ENCODE measurements around the gene MTMR11.
"Not testable (repeated sequence)": the region's sequence is repeated elsewhere in the genome, so short reads cannot be mapped to it uniquely, and the experiment has no call there.

The MTMR11 gene

GRCh38 chr1:149957548-149957947, 20.9 kb upstream of the MTMR11 start:
- H3K36me3 ChIP-seq (ENCODE audit: insufficient read depth, low read length): peaks cover 14% of the 10 kb centered on the region
- H3K9me3 ChIP-seq (ENCODE audit: control insufficient read depth, insufficient read depth, low read length); H3K9ac ChIP-seq (ENCODE audit: low read depth, low read length); H3K4me1 ChIP-seq (ENCODE audit: insufficient read depth, low read length): not testable (repeated sequence)

DNA sequence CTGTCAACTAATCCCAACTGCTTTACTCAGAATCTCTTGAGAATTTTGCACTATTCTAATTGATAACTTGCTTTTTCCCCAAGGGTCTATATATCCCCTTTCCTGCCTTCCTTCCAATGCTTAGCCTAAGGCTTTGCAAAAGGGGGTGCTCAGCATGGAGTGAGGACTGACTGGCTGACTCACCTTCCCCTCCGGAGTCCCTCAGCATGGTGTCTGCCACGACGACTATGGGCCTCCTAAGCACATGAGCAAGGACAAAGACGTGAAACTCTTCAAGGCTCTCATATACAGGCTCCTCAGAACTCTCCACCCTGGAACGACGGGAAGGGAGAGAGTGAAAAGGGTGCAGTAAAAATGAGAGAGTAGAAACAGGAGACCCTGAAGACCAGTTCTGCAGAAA, 13.2 kb upstream of the MTMR11 start:
- H3K9me3 ChIP-seq (ENCODE audit: control insufficient read depth, insufficient read depth, low read length): no peaks in the 10 kb centered on the region
- H3K36me3 ChIP-seq (ENCODE audit: insufficient read depth, low read length): peaks cover 6% of the 10 kb centered on the region
- H3K9ac ChIP-seq (ENCODE audit: low read depth, low read length): no peak overlapping the region
- no peaks in the 10 kb centered on the region for H3K4me1 ChIP-seq (ENCODE audit: insufficient read depth, low read length)

GRCh38 chr1:149945206-149945605, 8.5 kb upstream of the MTMR11 start:
- Histone ChIP-seq H3K9me3 (ENCODE audit: control insufficient read depth, insufficient read depth, low read length) (no peaks in the 10 kb centered on the region), H3K4me1 (ENCODE audit: insufficient read depth, low read length) (peaks cover 10% of the 10 kb centered on the region), H3K36me3 (ENCODE audit: insufficient read depth, low read length) (peaks cover 9% of the 10 kb centered on the region), H3K9ac (ENCODE audit: low read depth, low read length) (no peak overlapping the region)

GRCh38 chr1:149942885-149943284, 6.2 kb upstream of the MTMR11 start:
- Histone ChIP-seq H3K9ac (ENCODE audit: low read depth, low read length) (no peak overlapping the region), H3K4me1 (ENCODE audit: insufficient read depth, low read length) (peaks cover 18% of the 10 kb centered on the region)

DNA sequence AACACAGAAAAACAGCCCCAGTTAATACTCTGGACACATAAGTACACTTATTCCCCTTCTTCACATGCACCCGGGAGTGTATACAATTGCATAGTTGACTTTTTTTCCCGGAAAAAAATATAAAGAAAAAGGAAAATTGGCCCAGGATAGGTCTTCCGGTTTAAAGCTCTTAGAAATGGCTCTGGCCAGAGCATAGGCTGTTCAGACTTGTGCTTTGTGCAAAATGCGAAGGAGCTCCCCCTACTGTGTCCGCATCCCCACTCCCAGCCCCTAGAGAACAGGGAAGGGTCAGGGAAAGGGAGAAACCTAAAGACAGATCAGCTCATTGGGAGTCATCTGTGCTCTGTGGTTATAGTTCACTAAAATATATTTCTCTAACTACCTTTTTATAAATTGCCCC, 5.5 kb upstream of the MTMR11 start:
- no peak overlapping the region for H3K9ac ChIP-seq (ENCODE audit: low read depth, low read length)
- peaks cover 23% of the 10 kb centered on the region for H3K4me1 ChIP-seq (ENCODE audit: insufficient read depth, low read length)
- no peaks in the 10 kb centered on the region for H3K9me3 ChIP-seq (ENCODE audit: control insufficient read depth, insufficient read depth, low read length)
- peaks cover 4% of the 10 kb centered on the region; the same call in 1 of the 2 replicates for H3K36me3 ChIP-seq (ENCODE audit: insufficient read depth, low read length)

More at GRCh38 chr1:149942885-149943284, 6.2 kb upstream of the MTMR11 start:
- Histone ChIP-seq H3K36me3 (ENCODE audit: insufficient read depth, low read length) (peaks cover 7% of the 10 kb centered on the region; the same call in 1 of the 2 replicates), H3K9me3 (ENCODE audit: control insufficient read depth, insufficient read depth, low read length) (no peaks in the 10 kb centered on the region)

- H3K4me1 ChIP-seq (ENCODE audit: insufficient read depth, low read length): peaks cover 23% of the 10 kb centered on the region
- H3K9me3 ChIP-seq (ENCODE audit: control insufficient read depth, insufficient read depth, low read length): no peaks in the 10 kb centered on the region
- no peak overlapping the region for H3K9ac ChIP-seq (ENCODE audit: low read depth, low read length)
- H3K36me3 ChIP-seq (ENCODE audit: insufficient read depth, low read length): 0 out of 2 replicates have a peak, but pooled peaks cover 3% of the 10 kb centered on the region
Measured at GRCh38 chr1:149940427-149940826, 3.7 kb upstream of the MTMR11 start.

DNA sequence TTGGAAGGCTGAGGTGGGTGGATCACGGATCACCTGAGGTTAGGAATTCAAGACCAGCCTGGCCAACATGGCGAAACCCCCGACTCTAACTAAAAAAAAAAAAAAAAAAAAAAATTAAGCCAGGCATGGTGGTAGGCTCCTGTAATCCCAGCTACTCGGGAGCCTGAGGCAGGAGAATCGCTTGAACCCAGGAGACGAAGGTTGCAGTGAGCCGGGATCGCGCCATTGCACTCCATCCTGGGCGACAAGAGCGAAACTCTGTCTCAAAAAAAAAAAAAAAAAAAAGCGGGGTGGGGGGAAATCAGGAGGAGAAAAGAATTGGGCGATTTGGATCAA, 2.0 kb upstream of the MTMR11 start:
- peak overlapping the region; percentile 75 for H3K9ac ChIP-seq (ENCODE audit: low read depth, low read length)
- not testable (repeated sequence) for H3K9me3 ChIP-seq (ENCODE audit: control insufficient read depth, insufficient read depth, low read length); H3K36me3 ChIP-seq (ENCODE audit: insufficient read depth, low read length)
- peaks cover 23% of the 10 kb centered on the region for H3K4me1 ChIP-seq (ENCODE audit: insufficient read depth, low read length)

- Histone ChIP-seq H3K36me3 (ENCODE audit: insufficient read depth, low read length) (no peaks in the 10 kb centered on the region), H3K9me3 (ENCODE audit: control insufficient read depth, insufficient read depth, low read length) (no peaks in the 10 kb centered on the region), H3K9ac (ENCODE audit: low read depth, low read length) (peak overlapping the region; percentile 50; the same call in 1 of the 2 replicates), H3K4me1 (ENCODE audit: insufficient read depth, low read length) (peaks cover 23% of the 10 kb centered on the region)
Measured at GRCh38 chr1:149937759-149938158, 1.1 kb upstream of the MTMR11 start.

DNA sequence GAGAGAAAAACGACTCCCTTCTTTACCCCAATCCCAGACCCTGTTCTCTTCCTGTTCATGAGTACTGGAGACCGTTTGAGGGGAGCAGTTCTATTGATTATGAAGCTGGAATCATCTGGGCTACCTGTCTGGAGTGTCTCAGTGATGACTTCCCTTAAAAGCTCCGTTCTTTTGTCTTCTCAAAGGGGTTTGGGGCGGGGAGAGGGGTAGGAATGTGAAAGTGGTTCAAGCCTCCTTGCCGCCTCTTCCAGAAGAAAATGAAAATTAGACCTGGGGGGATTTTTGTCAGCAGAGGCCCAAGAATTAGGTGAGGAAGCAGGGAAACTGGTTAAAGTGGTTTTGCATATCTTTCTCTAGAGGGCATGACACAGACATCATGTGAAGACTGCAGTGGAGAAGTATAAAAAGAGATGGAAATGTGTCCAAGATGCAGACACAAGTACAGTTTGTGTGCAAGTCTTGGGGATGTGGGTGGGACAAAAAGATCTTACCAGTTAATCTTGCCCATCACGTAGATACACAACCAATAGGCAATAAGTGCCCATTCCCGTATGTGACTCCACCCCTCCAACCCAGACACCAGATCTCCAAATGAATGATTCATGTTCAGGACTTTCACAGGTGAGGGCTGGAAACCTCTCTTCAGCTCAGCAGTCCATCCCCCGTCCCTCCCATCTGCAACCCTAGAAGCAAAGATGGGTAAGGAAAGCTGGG, 470 bp upstream of the MTMR11 start:
- Histone ChIP-seq H3K4me1 (ENCODE audit: insufficient read depth, low read length) (peaks cover 23% of the 10 kb centered on the region), H3K9ac (ENCODE audit: low read depth, low read length) (peak overlapping the region; percentile 50), H3K9me3 (ENCODE audit: control insufficient read depth, insufficient read depth, low read length) (no peaks in the 10 kb centered on the region), H3K36me3 (ENCODE audit: insufficient read depth, low read length) (no peaks in the 10 kb centered on the region)

DNA sequence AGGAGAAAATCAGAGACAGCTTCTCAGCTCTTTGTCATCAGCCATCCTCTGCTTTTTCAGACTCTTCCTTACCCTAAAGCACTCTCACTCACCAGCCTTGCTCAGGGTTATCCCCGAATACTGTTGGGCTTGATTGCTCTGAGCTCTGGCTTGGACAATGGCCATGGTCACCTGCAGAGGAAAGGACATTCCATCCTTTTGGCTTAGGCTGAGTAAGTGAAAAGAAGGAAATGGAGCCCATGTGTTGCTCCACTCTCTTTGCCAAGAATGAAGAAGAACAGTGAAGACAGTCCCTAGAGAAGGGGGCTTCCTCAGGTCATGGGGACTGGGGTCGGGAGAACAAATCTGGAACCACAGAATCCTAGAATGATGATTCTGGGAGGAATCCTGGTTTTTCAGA, 2.3 kb downstream of the MTMR11 start:
- Histone ChIP-seq H3K4me1 (ENCODE audit: insufficient read depth, low read length) (peaks cover 8% of the 10 kb centered on the region), H3K36me3 (ENCODE audit: insufficient read depth, low read length) (no peaks in the 10 kb centered on the region), H3K9me3 (ENCODE audit: control insufficient read depth, insufficient read depth, low read length) (no peaks in the 10 kb centered on the region), H3K9ac (ENCODE audit: low read depth, low read length) (no peak overlapping the region)

DNA sequence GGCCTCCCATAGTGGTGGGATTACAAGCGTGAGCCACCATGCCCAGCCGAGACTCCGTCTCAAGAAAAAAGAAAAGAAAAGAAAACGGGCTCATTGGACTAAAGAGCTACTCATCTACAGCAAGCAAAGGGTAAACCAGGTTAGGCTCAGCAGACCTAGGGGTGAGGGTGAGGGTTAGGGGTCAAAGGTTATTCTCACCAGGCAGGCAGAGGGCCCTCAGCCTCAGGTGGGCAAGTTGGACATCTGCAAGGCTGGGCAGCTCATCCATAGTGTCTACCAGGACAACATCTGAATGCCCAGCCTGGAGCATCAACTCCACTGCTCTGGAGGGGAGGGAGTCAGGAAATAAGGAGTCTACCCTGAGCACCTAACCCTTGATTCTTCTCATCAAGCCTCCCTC, 3.5 kb downstream of the MTMR11 start:
- Histone ChIP-seq H3K4me1 (ENCODE audit: insufficient read depth, low read length) (peaks cover 8% of the 10 kb centered on the region), H3K9ac (ENCODE audit: low read depth, low read length) (no peak overlapping the region), H3K36me3 (ENCODE audit: insufficient read depth, low read length) (no peaks in the 10 kb centered on the region), H3K9me3 (ENCODE audit: control insufficient read depth, insufficient read depth, low read length) (no peaks in the 10 kb centered on the region)

- no peak overlapping the region for H3K9ac ChIP-seq (ENCODE audit: low read depth, low read length)
- H3K9me3 ChIP-seq (ENCODE audit: control insufficient read depth, insufficient read depth, low read length): no peaks in the 10 kb centered on the region
- H3K36me3 ChIP-seq (ENCODE audit: insufficient read depth, low read length): no peaks in the 10 kb centered on the region
- H3K4me1 ChIP-seq (ENCODE audit: insufficient read depth, low read length): peaks cover under 1% of the 10 kb centered on the region; the same call in 1 of the 2 replicates
Measured at GRCh38 chr1:149932474-149932873, 4.2 kb downstream of the MTMR11 start.

GRCh38 chr1:149931212-149931790, 5.4 kb downstream of the MTMR11 start:
- Histone ChIP-seq H3K36me3 (ENCODE audit: insufficient read depth, low read length) (peaks cover 2% of the 10 kb centered on the region; the same call in 1 of the 2 replicates), H3K4me1 (ENCODE audit: insufficient read depth, low read length) (no peaks in the 10 kb centered on the region), H3K9me3 (ENCODE audit: control insufficient read depth, insufficient read depth, low read length) (no peaks in the 10 kb centered on the region), H3K9ac (ENCODE audit: low read depth, low read length) (no peak overlapping the region)

DNA sequence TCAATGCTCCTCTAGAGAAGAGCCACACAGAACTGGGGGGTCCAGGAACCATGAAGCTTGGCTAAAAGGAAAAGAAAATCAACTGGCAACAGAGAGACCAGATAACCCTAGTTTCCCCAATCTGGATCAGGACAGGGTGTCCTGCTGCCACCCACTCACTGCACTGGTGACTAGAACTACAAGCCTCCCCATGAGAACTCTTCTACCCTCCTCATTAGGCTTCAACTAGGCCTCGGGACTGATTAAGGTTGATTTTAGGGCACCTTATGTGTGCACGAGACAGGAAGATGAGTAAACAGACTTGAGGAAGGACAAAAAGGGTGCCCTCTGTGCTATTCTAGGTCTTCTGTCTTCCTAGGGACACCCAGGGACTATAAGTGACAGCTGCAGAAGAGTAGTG, 6.8 kb downstream of the MTMR11 start:
- Histone ChIP-seq H3K9ac (ENCODE audit: low read depth, low read length) (no peak overlapping the region), H3K4me1 (ENCODE audit: insufficient read depth, low read length) (no peaks in the 10 kb centered on the region), H3K9me3 (ENCODE audit: control insufficient read depth, insufficient read depth, low read length) (no peaks in the 10 kb centered on the region), H3K36me3 (ENCODE audit: insufficient read depth, low read length) (peaks cover 17% of the 10 kb centered on the region)

DNA sequence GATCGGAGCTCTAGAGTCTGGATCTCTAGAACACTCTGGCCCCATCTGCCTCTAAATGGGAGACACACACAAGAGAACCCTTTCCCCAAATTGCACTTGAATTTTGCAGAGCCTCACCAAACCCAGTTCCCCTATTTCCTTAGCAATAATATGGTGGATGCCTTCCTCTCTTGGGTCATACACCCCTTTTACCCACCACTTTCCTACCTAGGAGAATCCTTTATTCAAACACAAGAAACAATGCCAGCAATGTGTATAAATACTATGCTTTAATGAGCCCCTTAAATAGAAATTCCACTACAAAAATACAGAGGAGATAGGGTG, 8.3 kb downstream of the MTMR11 start:
- Histone ChIP-seq H3K9me3 (ENCODE audit: control insufficient read depth, insufficient read depth, low read length) (no peaks in the 10 kb centered on the region), H3K4me1 (ENCODE audit: insufficient read depth, low read length) (no peaks in the 10 kb centered on the region), H3K36me3 (ENCODE audit: insufficient read depth, low read length) (peaks cover 26% of the 10 kb centered on the region), H3K9ac (ENCODE audit: low read depth, low read length) (peak overlapping the region; percentile 82)
